HEK293 (cell line): ENCODE results near the gene GNB1L.

Source experiments
- GLI4 ChIP-seq: fragments of 450-650 bp; formaldehyde crosslinking; IDR thresholded peaks from 2 replicates; pipeline ENCODE4 v1.5.1; 2016; ENCODE audit warnings: missing biosample characterization, missing genetic modification characterization
- GLIS1 ChIP-seq: fragments of 450-650 bp; formaldehyde crosslinking; IDR thresholded peaks from 2 replicates; pipeline ENCODE4 v1.5.1; 2016; ENCODE audit warnings: missing biosample characterization, missing genetic modification characterization
- HOXA7 ChIP-seq: sonication (generic); formaldehyde crosslinking; IDR thresholded peaks from 2 replicates; pipeline ENCODE4 v1.8.1; 2022; ENCODE audit warnings: missing genetic modification reagents, borderline replicate concordance
- KLF16 ChIP-seq: fragments of 450-650 bp; formaldehyde crosslinking; IDR thresholded peaks from 2 replicates; pipeline ENCODE4 v1.5.1; 2017; ENCODE audit warnings: missing biosample characterization, missing genetic modification characterization
- MEIS1 ChIP-seq: sonication (generic); formaldehyde crosslinking; IDR thresholded peaks from 2 replicates; pipeline ENCODE4 v1.8.1; 2022; ENCODE audit warnings: missing genetic modification reagents, mild to moderate bottlenecking, borderline replicate concordance
- PRDM1 ChIP-seq: fragments of 450-650 bp; formaldehyde crosslinking; IDR thresholded peaks from 2 replicates; pipeline ENCODE4; 2016; ENCODE audit warnings: missing biosample characterization, missing genetic modification characterization
- SCRT2 ChIP-seq: fragments of 450-650 bp; formaldehyde crosslinking; IDR thresholded peaks from 2 replicates; pipeline ENCODE4 v1.5.1; 2016; ENCODE audit warnings: missing biosample characterization, missing genetic modification characterization
- SP2 ChIP-seq: fragments of 450-650 bp; formaldehyde crosslinking; IDR thresholded peaks from 2 replicates; pipeline ENCODE4 v1.5.1; 2016; ENCODE audit warnings: missing biosample characterization, missing genetic modification characterization
- ZNF112 ChIP-seq: fragments of 450-650 bp; formaldehyde crosslinking; IDR thresholded peaks from 2 replicates; pipeline ENCODE4 v1.5.0; 2017; ENCODE audit warnings: missing biosample characterization, missing genetic modification characterization
- ZNF211 ChIP-seq: fragments of 450-650 bp; formaldehyde crosslinking; IDR thresholded peaks from 2 replicates; pipeline ENCODE4 v1.5.1; 2016; ENCODE audit warnings: low read depth, missing biosample characterization, missing genetic modification characterization
- ZNF24 ChIP-seq: fragments of 450-650 bp; formaldehyde crosslinking; IDR thresholded peaks from 2 replicates; pipeline ENCODE4 v1.5.1; 2016; ENCODE audit warnings: missing biosample characterization, missing genetic modification characterization
- ZNF292 ChIP-seq: fragments of 450-650 bp; formaldehyde crosslinking; IDR thresholded peaks from 2 replicates; pipeline ENCODE4 v1.5.1; 2016; ENCODE audit warnings: low read depth, missing biosample characterization, missing genetic modification characterization, borderline replicate concordance
- ZNF335 ChIP-seq: fragments of 450-650 bp; formaldehyde crosslinking; conservative IDR thresholded peaks from 2 replicates; pipeline ENCODE4 v1.5.1; 2016; ENCODE audit warnings: missing biosample characterization, missing genetic modification characterization
- ZNF37A ChIP-seq: fragments of 450-650 bp; IDR thresholded peaks from 2 replicates; pipeline ENCODE4 v1.5.1; 2018; ENCODE audit warnings: missing biosample characterization, missing genetic modification characterization
- ZNF433 ChIP-seq: fragments of 450-650 bp; formaldehyde crosslinking; IDR thresholded peaks from 2 replicates; pipeline ENCODE4 v1.5.1; 2016; ENCODE audit warnings: missing biosample characterization, missing genetic modification characterization, low read depth
- ZNF548 ChIP-seq: fragments of 450-650 bp; formaldehyde crosslinking; IDR thresholded peaks from 2 replicates; pipeline ENCODE4 v1.5.1; 2016; ENCODE audit warnings: missing biosample characterization, missing genetic modification characterization
- ZNF561 ChIP-seq: fragments of 450-650 bp; IDR thresholded peaks from 2 replicates; pipeline ENCODE4 v1.5.1; 2018; ENCODE audit warnings: missing biosample characterization, missing genetic modification characterization, borderline replicate concordance
- ZNF623 ChIP-seq: fragments of 450-650 bp; formaldehyde crosslinking; IDR thresholded peaks from 2 replicates; pipeline ENCODE4 v1.5.1; 2016; ENCODE audit warnings: missing biosample characterization, missing genetic modification characterization
- ZNF626 ChIP-seq: fragments of 450-650 bp; sonication (Bioruptor Pico); formaldehyde crosslinking; IDR thresholded peaks from 2 replicates; pipeline ENCODE4 v1.5.1; 2018; ENCODE audit warnings: missing biosample characterization, missing genetic modification characterization, inconsistent platforms
- ZNF658 ChIP-seq: fragments of 450-650 bp; formaldehyde crosslinking; IDR thresholded peaks from 2 replicates; pipeline ENCODE4; 2016; ENCODE audit warnings: missing biosample characterization, missing genetic modification characterization
- ZNF830 ChIP-seq: fragments of 450-650 bp; IDR thresholded peaks from 2 replicates; pipeline ENCODE4 v1.5.0; 2018; ENCODE audit warnings: missing biosample characterization, missing genetic modification characterization, low read depth, mild to moderate bottlenecking, moderate library complexity
- ZSCAN23 ChIP-seq: fragments of 450-650 bp; formaldehyde crosslinking; IDR thresholded peaks from 2 replicates; pipeline ENCODE4 v1.5.1; 2016; ENCODE audit warnings: missing biosample characterization, missing genetic modification characterization
- TF ChIP-seq, protein P1 (sequence below): fragments of 450-650 bp; formaldehyde crosslinking; IDR thresholded peaks from 2 replicates; pipeline ENCODE4 v1.5.1; 2016; ENCODE audit warnings: missing biosample characterization, missing genetic modification characterization
- TF ChIP-seq, protein P2 (sequence below): fragments of 450-650 bp; formaldehyde crosslinking; IDR thresholded peaks from 2 replicates; pipeline ENCODE4 v1.5.1; 2016; ENCODE audit warnings: missing biosample characterization, missing genetic modification characterization
- TF ChIP-seq, protein P3 (sequence below): fragments of 450-650 bp; formaldehyde crosslinking; IDR thresholded peaks from 2 replicates; pipeline ENCODE4 v1.5.1; 2016; ENCODE audit warnings: missing biosample characterization, missing genetic modification characterization, low read depth
- TF ChIP-seq, protein P4 (sequence below): fragments of 450-650 bp; formaldehyde crosslinking; IDR thresholded peaks from 2 replicates; pipeline ENCODE4 v1.5.1; 2016; ENCODE audit warnings: missing biosample characterization, missing genetic modification characterization
- TF ChIP-seq, protein P5 (sequence below): fragments of 450-650 bp; formaldehyde crosslinking; IDR thresholded peaks from 2 replicates; pipeline ENCODE4; 2016; ENCODE audit warnings: missing biosample characterization, missing genetic modification characterization
- TF ChIP-seq, protein P6 (sequence below): fragments of 450-650 bp; formaldehyde crosslinking; conservative IDR thresholded peaks from 2 replicates; pipeline ENCODE4 v1.5.1; 2016; ENCODE audit warnings: low read depth, missing biosample characterization, missing genetic modification characterization

Gene GNB1L

DNA sequence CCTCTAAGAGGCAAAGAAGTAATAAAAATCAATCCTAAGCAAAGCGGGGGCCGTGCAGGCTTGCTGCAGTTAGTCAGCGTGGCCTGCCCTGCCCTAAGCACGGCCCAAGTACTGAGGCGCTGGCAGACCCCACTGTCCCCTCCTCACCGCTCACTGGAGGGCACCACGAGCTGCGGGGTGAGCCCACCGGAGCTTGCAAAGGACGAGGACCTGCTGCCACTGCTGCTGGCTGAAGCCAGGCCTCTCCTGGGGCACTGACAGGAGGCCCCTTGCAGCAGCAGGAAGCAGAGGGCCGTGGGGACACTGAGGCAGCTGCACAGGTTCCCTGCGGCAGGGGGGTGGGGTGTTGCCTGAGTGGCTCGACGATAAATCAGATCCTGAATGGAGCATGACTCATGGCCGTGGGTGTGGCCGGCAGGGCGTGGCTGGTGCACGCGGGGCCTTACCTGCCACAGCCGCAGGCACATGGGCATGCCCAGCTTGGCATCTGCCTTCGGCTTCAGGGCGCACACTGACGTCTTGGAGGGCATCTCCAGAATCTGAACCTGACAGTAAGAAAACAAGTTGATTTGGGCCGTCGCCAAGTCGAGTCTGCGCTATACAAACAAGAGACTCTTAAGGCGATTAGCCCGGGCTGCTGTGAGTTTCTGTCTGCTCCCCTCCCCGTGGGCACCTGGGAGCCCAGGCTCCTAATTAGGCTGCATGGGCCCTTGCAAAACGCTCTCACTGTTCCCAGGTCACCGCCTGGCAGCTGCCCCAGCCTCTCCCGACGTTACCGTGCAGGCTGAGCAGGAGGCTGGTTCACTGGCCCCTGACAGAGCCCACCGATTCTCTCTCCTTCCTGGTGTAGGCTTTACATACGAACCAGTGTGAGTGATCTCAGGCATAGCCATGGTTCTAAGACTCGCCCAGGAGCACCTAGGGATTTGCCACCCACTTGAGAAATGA is 48.2 kb downstream of the GNB1L start (continued):
- TF ChIP-seq ZNF37A (tag by site-specific recombination) (no peak), GLI4 (tag by site-specific recombination) (no peak), HOXA7 (no peak), ZNF211 (tag by site-specific recombination) (no peak), ZNF292 (tag by site-specific recombination) (no peak), GLIS1 (0 out of 2 replicates have a peak, but pooled peaks have one; percentile 9), ZNF658 (tag by site-specific recombination) (no peak), MEIS1 (CRISPR knock-in tag) (0 out of 2 replicates have a peak, but pooled peaks have one; percentile 45), ZNF433 (tag by site-specific recombination) (no peak), ZNF830 (tag by site-specific recombination) (no peak), KLF16 (tag by site-specific recombination) (peak; percentile 94), ZNF24 (tag by site-specific recombination) (no peak), SP2 (0 out of 2 replicates have a peak, but pooled peaks have one; percentile 16), ZNF335 (tag by site-specific recombination) (peak; percentile 99), PRDM1 (tag by site-specific recombination) (no peak), ZSCAN23 (no peak), ZNF561 (tag by site-specific recombination) (no peak), SCRT2 (tag by site-specific recombination) (peak; percentile 38; the same call in 1 of the 2 replicates), ZNF626 (tag by site-specific recombination) (no peak), ZNF623 (tag by site-specific recombination) (no peak), ZNF112 (tag by site-specific recombination) (no peak), ZNF548 (tag by site-specific recombination) (no peak)
- TF ChIP-seq, protein P1, sequence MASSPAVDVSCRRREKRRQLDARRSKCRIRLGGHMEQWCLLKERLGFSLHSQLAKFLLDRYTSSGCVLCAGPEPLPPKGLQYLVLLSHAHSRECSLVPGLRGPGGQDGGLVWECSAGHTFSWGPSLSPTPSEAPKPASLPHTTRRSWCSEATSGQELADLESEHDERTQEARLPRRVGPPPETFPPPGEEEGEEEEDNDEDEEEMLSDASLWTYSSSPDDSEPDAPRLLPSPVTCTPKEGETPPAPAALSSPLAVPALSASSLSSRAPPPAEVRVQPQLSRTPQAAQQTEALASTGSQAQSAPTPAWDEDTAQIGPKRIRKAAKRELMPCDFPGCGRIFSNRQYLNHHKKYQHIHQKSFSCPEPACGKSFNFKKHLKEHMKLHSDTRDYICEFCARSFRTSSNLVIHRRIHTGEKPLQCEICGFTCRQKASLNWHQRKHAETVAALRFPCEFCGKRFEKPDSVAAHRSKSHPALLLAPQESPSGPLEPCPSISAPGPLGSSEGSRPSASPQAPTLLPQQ = no peak
- TF ChIP-seq, protein P2, sequence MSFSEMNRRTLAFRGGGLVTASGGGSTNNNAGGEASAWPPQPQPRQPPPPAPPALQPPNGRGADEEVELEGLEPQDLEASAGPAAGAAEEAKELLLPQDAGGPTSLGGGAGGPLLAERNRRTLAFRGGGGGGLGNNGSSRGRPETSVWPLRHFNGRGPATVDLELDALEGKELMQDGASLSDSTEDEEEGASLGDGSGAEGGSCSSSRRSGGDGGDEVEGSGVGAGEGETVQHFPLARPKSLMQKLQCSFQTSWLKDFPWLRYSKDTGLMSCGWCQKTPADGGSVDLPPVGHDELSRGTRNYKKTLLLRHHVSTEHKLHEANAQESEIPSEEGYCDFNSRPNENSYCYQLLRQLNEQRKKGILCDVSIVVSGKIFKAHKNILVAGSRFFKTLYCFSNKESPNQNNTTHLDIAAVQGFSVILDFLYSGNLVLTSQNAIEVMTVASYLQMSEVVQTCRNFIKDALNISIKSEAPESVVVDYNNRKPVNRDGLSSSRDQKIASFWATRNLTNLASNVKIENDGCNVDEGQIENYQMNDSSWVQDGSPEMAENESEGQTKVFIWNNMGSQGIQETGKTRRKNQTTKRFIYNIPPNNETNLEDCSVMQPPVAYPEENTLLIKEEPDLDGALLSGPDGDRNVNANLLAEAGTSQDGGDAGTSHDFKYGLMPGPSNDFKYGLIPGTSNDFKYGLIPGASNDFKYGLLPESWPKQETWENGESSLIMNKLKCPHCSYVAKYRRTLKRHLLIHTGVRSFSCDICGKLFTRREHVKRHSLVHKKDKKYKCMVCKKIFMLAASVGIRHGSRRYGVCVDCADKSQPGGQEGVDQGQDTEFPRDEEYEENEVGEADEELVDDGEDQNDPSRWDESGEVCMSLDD = no peak
- TF ChIP-seq, protein P3, sequence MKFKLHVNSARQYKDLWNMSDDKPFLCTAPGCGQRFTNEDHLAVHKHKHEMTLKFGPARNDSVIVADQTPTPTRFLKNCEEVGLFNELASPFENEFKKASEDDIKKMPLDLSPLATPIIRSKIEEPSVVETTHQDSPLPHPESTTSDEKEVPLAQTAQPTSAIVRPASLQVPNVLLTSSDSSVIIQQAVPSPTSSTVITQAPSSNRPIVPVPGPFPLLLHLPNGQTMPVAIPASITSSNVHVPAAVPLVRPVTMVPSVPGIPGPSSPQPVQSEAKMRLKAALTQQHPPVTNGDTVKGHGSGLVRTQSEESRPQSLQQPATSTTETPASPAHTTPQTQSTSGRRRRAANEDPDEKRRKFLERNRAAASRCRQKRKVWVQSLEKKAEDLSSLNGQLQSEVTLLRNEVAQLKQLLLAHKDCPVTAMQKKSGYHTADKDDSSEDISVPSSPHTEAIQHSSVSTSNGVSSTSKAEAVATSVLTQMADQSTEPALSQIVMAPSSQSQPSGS = no peak
- TF ChIP-seq, protein P4, sequence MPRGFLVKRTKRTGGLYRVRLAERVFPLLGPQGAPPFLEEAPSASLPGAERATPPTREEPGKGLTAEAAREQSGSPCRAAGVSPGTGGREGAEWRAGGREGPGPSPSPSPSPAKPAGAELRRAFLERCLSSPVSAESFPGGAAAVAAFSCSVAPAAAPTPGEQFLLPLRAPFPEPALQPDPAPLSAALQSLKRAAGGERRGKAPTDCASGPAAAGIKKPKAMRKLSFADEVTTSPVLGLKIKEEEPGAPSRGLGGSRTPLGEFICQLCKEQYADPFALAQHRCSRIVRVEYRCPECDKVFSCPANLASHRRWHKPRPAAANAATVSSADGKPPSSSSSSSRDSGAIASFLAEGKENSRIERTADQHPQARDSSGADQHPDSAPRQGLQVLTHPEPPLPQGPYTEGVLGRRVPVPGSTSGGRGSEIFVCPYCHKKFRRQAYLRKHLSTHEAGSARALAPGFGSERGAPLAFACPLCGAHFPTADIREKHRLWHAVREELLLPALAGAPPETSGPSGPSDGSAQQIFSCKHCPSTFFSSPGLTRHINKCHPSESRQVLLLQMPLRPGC = 0 out of 2 replicates have a peak, but pooled peaks have one; percentile 13
- TF ChIP-seq, protein P5, sequence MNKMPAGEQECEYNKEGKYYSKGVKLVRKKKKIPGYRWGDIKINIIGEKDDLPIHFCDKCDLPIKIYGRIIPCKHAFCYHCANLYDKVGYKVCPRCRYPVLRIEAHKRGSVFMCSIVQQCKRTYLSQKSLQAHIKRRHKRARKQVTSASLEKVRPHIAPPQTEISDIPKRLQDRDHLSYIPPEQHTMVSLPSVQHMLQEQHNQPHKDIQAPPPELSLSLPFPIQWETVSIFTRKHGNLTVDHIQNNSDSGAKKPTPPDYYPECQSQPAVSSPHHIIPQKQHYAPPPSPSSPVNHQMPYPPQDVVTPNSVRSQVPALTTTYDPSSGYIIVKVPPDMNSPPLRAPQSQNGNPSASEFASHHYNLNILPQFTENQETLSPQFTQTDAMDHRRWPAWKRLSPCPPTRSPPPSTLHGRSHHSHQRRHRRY (tag by site-specific recombination) = no peak
- TF ChIP-seq, protein P6, sequence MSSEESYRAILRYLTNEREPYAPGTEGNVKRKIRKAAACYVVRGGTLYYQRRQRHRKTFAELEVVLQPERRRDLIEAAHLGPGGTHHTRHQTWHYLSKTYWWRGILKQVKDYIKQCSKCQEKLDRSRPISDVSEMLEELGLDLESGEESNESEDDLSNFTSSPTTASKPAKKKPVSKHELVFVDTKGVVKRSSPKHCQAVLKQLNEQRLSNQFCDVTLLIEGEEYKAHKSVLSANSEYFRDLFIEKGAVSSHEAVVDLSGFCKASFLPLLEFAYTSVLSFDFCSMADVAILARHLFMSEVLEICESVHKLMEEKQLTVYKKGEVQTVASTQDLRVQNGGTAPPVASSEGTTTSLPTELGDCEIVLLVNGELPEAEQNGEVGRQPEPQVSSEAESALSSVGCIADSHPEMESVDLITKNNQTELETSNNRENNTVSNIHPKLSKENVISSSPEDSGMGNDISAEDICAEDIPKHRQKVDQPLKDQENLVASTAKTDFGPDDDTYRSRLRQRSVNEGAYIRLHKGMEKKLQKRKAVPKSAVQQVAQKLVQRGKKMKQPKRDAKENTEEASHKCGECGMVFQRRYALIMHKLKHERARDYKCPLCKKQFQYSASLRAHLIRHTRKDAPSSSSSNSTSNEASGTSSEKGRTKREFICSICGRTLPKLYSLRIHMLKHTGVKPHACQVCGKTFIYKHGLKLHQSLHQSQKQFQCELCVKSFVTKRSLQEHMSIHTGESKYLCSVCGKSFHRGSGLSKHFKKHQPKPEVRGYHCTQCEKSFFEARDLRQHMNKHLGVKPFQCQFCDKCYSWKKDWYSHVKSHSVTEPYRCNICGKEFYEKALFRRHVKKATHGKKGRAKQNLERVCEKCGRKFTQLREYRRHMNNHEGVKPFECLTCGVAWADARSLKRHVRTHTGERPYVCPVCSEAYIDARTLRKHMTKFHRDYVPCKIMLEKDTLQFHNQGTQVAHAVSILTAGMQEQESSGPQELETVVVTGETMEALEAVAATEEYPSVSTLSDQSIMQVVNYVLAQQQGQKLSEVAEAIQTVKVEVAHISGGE (tag by site-specific recombination) = no peak
